Heart left ventricle (tissue), 13 donors: ENCODE data around the gene GADD45GIP1.

Experiments
- CTCF ChIP-seq, 12 donors: fragments of 200-600 bp; sonication (generic) in 4 of 12; IDR thresholded peaks; one replicate each; pipeline versions ENCODE4 v1.5.0 to v1.8.0; 2018 to 2022; ENCODE audit warnings: antibody characterized with exemption in 12 of 12, mild to moderate bottlenecking in 5 of 12
- POLR2A ChIP-seq, 2 donors: fragments of 450-650 bp; IDR thresholded peaks; one replicate each; pipeline ENCODE4 v1.6.1; 2017; ENCODE audit warnings: antibody characterized with exemption in 2 of 2, mild to moderate bottlenecking in 2 of 2, moderate library complexity in 2 of 2
- donor health status: ischemic (EF 13 %, LVEDD 7.1; RV severe dilation, severe dysfunction).
- donor health status: DM: no; HTN: yes; CAD: no.
- donor health status: DM: no; HTN: no; CAD: no.
- donor health status: ischemic (EF 25% LVEDD 6.9; RV normal size, moderate dysfunction).
- donor health status: ischemic (EF 25% LVEDD 5.7; RV mildly dilated, moderate dysfunction).
- donor health status: ischemic (EF 35%, LVEDD 5.7; RV mildly dilated, moderate dysfunction).
- donor health status: nonischemic (EF 11% LVEDD 7.7; RV severe dilation, severe dysfunction).
- donor health status: DM: yes; HTN: yes; CAD: no.
- donor health status: PGD.
- donor health status: ischemic (EF 29% LVEDD 5.4; RV normal size, mild dysfunction).
- donor health status: nonischemic (EF 23%, LVEDD 6.1; RV moderate dilation, normal function).

- no peak for TF ChIP-seq CTCF (IDR thresholded peaks at IDR 0.05)
- TF ChIP-seq POLR2A (IDR thresholded peaks at IDR 0.05): no peak
Observed at GRCh38 chr19:12940897-12941296, 16.1 kb downstream of the GADD45GIP1 start.
